B cell (primary cell): ENCODE measurements around the gene NDST4. TPM values are rescaled to one million over a fixed set of nuclear protein-coding genes. Genes with fewer than 3 reads are reported as not detected.

Source experiments
- ATAC-seq: fragments of 200-7000 bp; cut with Tn5 transposase; one replicate; pipeline ENCODE4 v1.10.0; 2021; ENCODE audit warnings: low read depth, mild to moderate bottlenecking, moderate number of reproducible peaks, moderate library complexity
- CTCF ChIA-PET: fragments of 350-600 bp; sonication (Branson Sonifier 250); formaldehyde crosslinking; loops from one replicate; lab custom pipeline; 2021; ENCODE audit warnings: antibody characterized with exemption, inconsistent platforms; lab: Charles Lee
- POLR2A ChIA-PET: fragments of 350-600 bp; sonication (Branson Sonifier 250); formaldehyde crosslinking; loops from one replicate; lab custom pipeline; 2021; ENCODE audit warnings: antibody characterized with exemption; lab: Charles Lee
- DNase-seq: peaks from one replicate; pipeline ENCODE4 v3.0.0; 2013
- H2AFZ ChIP-seq: 2 replicates; pipeline ENCODE4 v1.6.1; 2012; ENCODE audit warnings: mild to moderate bottlenecking, low read depth, low read length; ENCODE audit not compliant: insufficient read depth, poor library complexity, severe bottlenecking
- H3K27ac ChIP-seq, 2 donors: 1 replicate in 1 of 2; 2 replicates in 1 of 2; pipeline ENCODE4 v1.5.1; 2012 to 2013; ENCODE audit warnings: low read length in 2 of 2, mild to moderate bottlenecking in 2 of 2, moderate library complexity in 1 of 2
- H3K27me3 ChIP-seq, 4 experiments: fragments of 200-600 bp in 1 of 4; sonication (generic) in 1 of 4; replicated peaks in 1 of 4; 1 replicate in 2 of 4; 2 replicates in 2 of 4; pipeline versions ENCODE4 v1.6.1 to v1.7.0; 2013 to 2016; ENCODE audit warnings: low read length in 3 of 4, mild to moderate bottlenecking in 2 of 4, mixed read lengths in 1 of 4, moderate library complexity in 1 of 4; ENCODE audit not compliant: insufficient read depth in 4 of 4, control insufficient read depth in 3 of 4; ENCODE audit errors: control extremely low read depth in 1 of 4
- H3K36me3 ChIP-seq, 2 experiments: replicated peaks in 1 of 2; 1 replicate in 1 of 2; 2 replicates in 1 of 2; pipeline versions ENCODE4 v1.6.1 to v1.7.1; 2013; ENCODE audit warnings: low read length in 1 of 2; ENCODE audit not compliant: insufficient read depth in 2 of 2, control insufficient read depth in 1 of 2; ENCODE audit errors: control extremely low read depth in 1 of 2, extremely low read depth in 1 of 2
- H3K4me1 ChIP-seq, 2 donors: fragments of 200-600 bp in 1 of 2; sonication (generic) in 1 of 2; 1 replicate in 1 of 2; 2 replicates in 1 of 2; pipeline versions ENCODE4 v1.5.1 to v1.6.1; 2013 to 2017; ENCODE audit warnings: low read length in 2 of 2; ENCODE audit not compliant: control insufficient read depth in 2 of 2, insufficient read depth in 2 of 2
- H3K4me2 ChIP-seq: replicated peaks from 2 replicates; pipeline ENCODE3; 2012; ENCODE audit warnings: mild to moderate bottlenecking, low read depth, low read length; ENCODE audit not compliant: poor library complexity, severe bottlenecking
- H3K4me3 ChIP-seq, 5 experiments: fragments of 200-600 bp in 1 of 5; sonication (generic) in 1 of 5; 1 replicate in 3 of 5; 2 replicates in 2 of 5; pipeline versions ENCODE4 v1.5.1 to v1.7.0; 2011 to 2016; ENCODE audit warnings: low read length in 4 of 5, mild to moderate bottlenecking in 4 of 5, low read depth in 2 of 5, control low read depth in 1 of 5, moderate library complexity in 1 of 5; ENCODE audit not compliant: insufficient read depth in 1 of 5; ENCODE audit errors: control extremely low read depth in 1 of 5, extremely low read depth in 1 of 5
- H3K79me2 ChIP-seq: fragments of 200-600 bp; sonication (generic); one replicate; pipeline ENCODE4 v1.6.0; 2016; ENCODE audit warnings: low read length; ENCODE audit not compliant: control insufficient read depth, insufficient read depth
- H3K9ac ChIP-seq: fragments of 200-600 bp; sonication (generic); 2 replicates; pipeline ENCODE4 v1.6.1; 2017; ENCODE audit warnings: mild to moderate bottlenecking, low read length, moderate library complexity
- H3K9me3 ChIP-seq, 3 donors: one replicate each; pipeline versions ENCODE4 v1.6.1 to v1.7.1; 2013; ENCODE audit warnings: low read length in 2 of 3; ENCODE audit not compliant: control insufficient read depth in 2 of 3, insufficient read depth in 1 of 3; ENCODE audit errors: control extremely low read depth in 1 of 3
- H4K20me1 ChIP-seq: 2 replicates; pipeline ENCODE4 v1.6.0; 2012; ENCODE audit warnings: mild to moderate bottlenecking, low read length; ENCODE audit not compliant: insufficient read depth, control insufficient read depth, poor library complexity, severe bottlenecking
- H3K27ac Mint-ChIP-seq: one replicate; pipeline ENCODE4 v1.8.0; 2021; ENCODE audit warnings: mixed read lengths
- H3K27me3 Mint-ChIP-seq: one replicate; pipeline ENCODE4 v1.8.0; 2021; ENCODE audit warnings: mixed read lengths
- H3K4me1 Mint-ChIP-seq: one replicate; pipeline ENCODE4 v1.8.0; 2021; ENCODE audit warnings: mixed read lengths
- H3K4me3 Mint-ChIP-seq: one replicate; pipeline ENCODE4 v1.8.0; 2021; ENCODE audit warnings: mixed read lengths
- H3K9me3 Mint-ChIP-seq: one replicate; pipeline ENCODE4 v1.8.0; 2022; ENCODE audit warnings: mixed read lengths; ENCODE audit not compliant: insufficient read depth
- EZH2 ChIP-seq: IDR thresholded peaks from 2 replicates; pipeline ENCODE4 v1.6.1; 2012; ENCODE audit warnings: borderline replicate concordance, low read depth, mild to moderate bottlenecking, moderate library complexity, low read length; ENCODE audit not compliant: insufficient read depth, poor library complexity, severe bottlenecking
- WGBS: methylation state at CpG from one replicate; pipeline ENCODE4 v1.1.5; 2013; ENCODE audit warnings: missing lambda C conversion rate; ENCODE audit not compliant: insufficient coverage; 5-methylcytosine and 5-hydroxymethylcytosine counted together
- intact Hi-C: fragments of 100-400 bp; cut with micrococcal nuclease; formaldehyde crosslinking; loops from one replicate; pipeline ENCODE4 v1.10.0; 2022
- polyA plus RNA-seq: library from polyadenylated mRNA; depleted of rRNA; stranded (reverse); fragments of >200 nt; gene quantifications from 2 replicates; pipeline ENCODE4 v1.2.3, GENCODE V29; 2012
- total RNA-seq, 2 donors: library from RNA; stranded (reverse); fragments of 120-200 nt in 1 of 2; gene quantifications; 1 replicate in 1 of 2; 2 replicates in 1 of 2; pipeline versions ENCODE4 v1.2.3 to v1.2.4, GENCODE V29; 2013 to 2022
- TF ChIP-seq, protein P1 (sequence below): fragments of 200-600 bp; IDR thresholded peaks from one replicate; pipeline ENCODE4 v1.8.0; 2022; ENCODE audit warnings: antibody characterized with exemption, mild to moderate bottlenecking

The NDST4 gene
- total and polyA plus RNA-seq, 2 donors (not counting 1 experiment from before 2014, with no cell fraction given), result not detected

DNA sequence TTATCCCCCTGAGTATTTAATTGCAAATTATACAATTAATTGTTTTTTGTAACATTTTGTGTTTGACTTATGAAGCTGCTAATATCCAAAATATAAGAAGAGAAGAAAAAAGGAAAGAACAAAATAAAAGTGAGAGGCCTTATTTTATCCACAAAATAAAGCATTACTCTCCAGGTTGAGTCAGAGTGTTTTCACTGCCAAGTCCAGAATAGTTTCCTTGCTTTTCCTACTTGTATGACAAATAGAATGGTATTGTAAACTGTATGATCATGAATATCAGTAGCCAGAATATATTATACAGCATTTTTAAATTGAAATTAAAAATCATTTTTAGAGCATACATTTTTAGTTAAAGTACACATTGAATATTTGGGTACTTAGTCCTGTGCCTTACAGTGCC, 237.8 kb downstream of the NDST4 start:
- Histone ChIP-seq H3K9ac (no peak overlapping the region), H3K79me2 (no peaks in the 10 kb centered on the region), H2AFZ (no peak overlapping the region)

GRCh38 chr4:114874321-114874720, 239.1 kb downstream of the NDST4 start:
- Histone ChIP-seq H2AFZ (no peak overlapping the region), H3K9ac (no peak overlapping the region), H3K27ac (no peak overlapping the region), H3K4me1 (no peaks in the 10 kb centered on the region), H3K9me3 (no peaks in the 10 kb centered on the region), H3K27me3 (no peaks in the 10 kb centered on the region), H3K4me3 (no peak overlapping the region), H3K79me2 (no peaks in the 10 kb centered on the region), H3K36me3 (no peaks in the 10 kb centered on the region), H3K4me2 (no peak overlapping the region), H4K20me1 (no peaks in the 10 kb centered on the region)
- Mint-ChIP-seq H3K4me1 (no peaks in the 10 kb centered on the region), H3K27ac (no peak overlapping the region), H3K9me3 (no peaks in the 10 kb centered on the region), H3K4me3 (no peak overlapping the region), H3K27me3 (no peaks in the 10 kb centered on the region)
- ChIA-PET POLR2A (no interaction called here), CTCF (no interaction called here)
- TF ChIP-seq EZH2, result no peak
- TF ChIP-seq, protein P1, sequence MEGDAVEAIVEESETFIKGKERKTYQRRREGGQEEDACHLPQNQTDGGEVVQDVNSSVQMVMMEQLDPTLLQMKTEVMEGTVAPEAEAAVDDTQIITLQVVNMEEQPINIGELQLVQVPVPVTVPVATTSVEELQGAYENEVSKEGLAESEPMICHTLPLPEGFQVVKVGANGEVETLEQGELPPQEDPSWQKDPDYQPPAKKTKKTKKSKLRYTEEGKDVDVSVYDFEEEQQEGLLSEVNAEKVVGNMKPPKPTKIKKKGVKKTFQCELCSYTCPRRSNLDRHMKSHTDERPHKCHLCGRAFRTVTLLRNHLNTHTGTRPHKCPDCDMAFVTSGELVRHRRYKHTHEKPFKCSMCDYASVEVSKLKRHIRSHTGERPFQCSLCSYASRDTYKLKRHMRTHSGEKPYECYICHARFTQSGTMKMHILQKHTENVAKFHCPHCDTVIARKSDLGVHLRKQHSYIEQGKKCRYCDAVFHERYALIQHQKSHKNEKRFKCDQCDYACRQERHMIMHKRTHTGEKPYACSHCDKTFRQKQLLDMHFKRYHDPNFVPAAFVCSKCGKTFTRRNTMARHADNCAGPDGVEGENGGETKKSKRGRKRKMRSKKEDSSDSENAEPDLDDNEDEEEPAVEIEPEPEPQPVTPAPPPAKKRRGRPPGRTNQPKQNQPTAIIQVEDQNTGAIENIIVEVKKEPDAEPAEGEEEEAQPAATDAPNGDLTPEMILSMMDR, result no peak
- WGBS, result no CpG with 5 or more reads among the region's 1 CpG
- ATAC-seq (no peak), DNase-seq (no peak)
- intact Hi-C loops, result no loop called here

More for the DNA sequence above, 237.8 kb downstream of the NDST4 start:
- H3K4me3 ChIP-seq, result no peak overlapping the region
- Mint-ChIP-seq H3K4me1 (no peaks in the 10 kb centered on the region), H3K9me3 (no peaks in the 10 kb centered on the region), H3K4me3 (no peak overlapping the region), H3K27me3 (no peaks in the 10 kb centered on the region), H3K27ac (no peak overlapping the region)
- H3K9me3 ChIP-seq, result no peaks in the 10 kb centered on the region
- H4K20me1 ChIP-seq, result no peaks in the 10 kb centered on the region
- H3K4me2 ChIP-seq, result no peak overlapping the region
- DNase-seq, result no peak
- ChIA-PET CTCF (no interaction called here), POLR2A (no interaction called here)
- no peaks in the 10 kb centered on the region for H3K27me3 ChIP-seq
- no peak overlapping the region for H3K27ac ChIP-seq
- no peak for ATAC-seq
- no peak for TF ChIP-seq EZH2
- TF ChIP-seq, protein P1, result no peak
- H3K4me1 ChIP-seq, result no peaks in the 10 kb centered on the region
- intact Hi-C loops, result no loop called here
- H3K36me3 ChIP-seq, result no peaks in the 10 kb centered on the region
